Immature natural killer cell (primary cell): ENCODE results near the gene TUBB2B. TPM values are rescaled to one million over a fixed set of nuclear protein-coding genes. Genes with fewer than 3 reads are reported as not detected.
"Not testable (repeated sequence)": the region's sequence is repeated elsewhere in the genome, so short reads cannot be mapped to it uniquely, and the experiment has no call there.

Source experiments
- DNase-seq, 3 donors: peaks; one replicate each; pipeline ENCODE4 v3.0.0; 2022; ENCODE audit warnings: mixed read lengths in 1 of 3
- H3K27ac Mint-ChIP-seq, 6 donors: one replicate each; pipeline ENCODE4 v1.8.0; 2020; ENCODE audit warnings: mixed read lengths in 6 of 6, mild to moderate bottlenecking in 5 of 6, inconsistent platforms in 4 of 6, moderate library complexity in 3 of 6
- H3K27me3 Mint-ChIP-seq, 3 donors: one replicate each; pipeline ENCODE4 v1.8.0; 2020 to 2021; ENCODE audit warnings: low read depth in 3 of 3, mild to moderate bottlenecking in 3 of 3, mixed read lengths in 3 of 3, moderate library complexity in 3 of 3, inconsistent platforms in 1 of 3
- H3K36me3 Mint-ChIP-seq, 3 donors: one replicate each; pipeline ENCODE4 v1.8.0; 2020; ENCODE audit warnings: mixed read lengths in 3 of 3, inconsistent platforms in 2 of 3, mild to moderate bottlenecking in 2 of 3
- H3K4me1 Mint-ChIP-seq, 2 donors: one replicate each; pipeline ENCODE4 v1.8.0; 2020; ENCODE audit warnings: inconsistent platforms in 2 of 2, mild to moderate bottlenecking in 2 of 2, mixed read lengths in 2 of 2, moderate library complexity in 1 of 2
- H3K4me3 Mint-ChIP-seq, 5 donors: one replicate each; pipeline ENCODE4 v1.8.0; 2020; ENCODE audit warnings: mild to moderate bottlenecking in 5 of 5, mixed read lengths in 5 of 5, inconsistent platforms in 3 of 5, moderate library complexity in 3 of 5
- H3K9me3 Mint-ChIP-seq, 6 donors: one replicate each; pipeline ENCODE4 v1.8.0; 2020; ENCODE audit warnings: mild to moderate bottlenecking in 6 of 6, mixed read lengths in 6 of 6, inconsistent platforms in 4 of 6, moderate library complexity in 3 of 6
- polyA plus RNA-seq, 3 donors: library from polyadenylated mRNA; unstranded; fragments of 300-500 nt; fragmentation: Illumina TruSeq; gene quantifications; one replicate each; pipeline ENCODE4 v1.2.3, GENCODE V29; 2021

The TUBB2B gene
- polyA plus RNA-seq, 3 donors from 2014 or later: 0.11 TPM; not detected in 2

GRCh38 chr6:3251462-3252314 is 24.2 kb upstream of the TUBB2B start:
- peak overlapping the region in 2 of 5 donors; percentile 33 to 48 for H3K4me3 Mint-ChIP-seq
- H3K4me1 Mint-ChIP-seq: peaks cover 4 to 8% of the 10 kb centered on the region in 2 donors
- peak; percentile 61 to 72 (median 66) for DNase-seq
- H3K36me3 Mint-ChIP-seq: no peaks in the 10 kb centered on the region
- peak overlapping the region in 1 of 6 donors; percentile 82 for H3K27ac Mint-ChIP-seq
- H3K9me3 Mint-ChIP-seq: peaks cover 0 to 2% (median 0%) of the 10 kb centered on the region in 6 donors
- H3K27me3 Mint-ChIP-seq: peaks cover under 1 to 19% (median 3%) of the 10 kb centered on the region in 3 donors

GRCh38 chr6:3250231-3250675 is 22.8 kb upstream of the TUBB2B start:
- peaks cover 4 to 8% of the 10 kb centered on the region in 2 donors for H3K4me1 Mint-ChIP-seq
- no peak overlapping the region for H3K4me3 Mint-ChIP-seq
- DNase-seq: no peak
- H3K27ac Mint-ChIP-seq: no peak overlapping the region
- no peaks in the 10 kb centered on the region for H3K36me3 Mint-ChIP-seq
- peaks cover 0 to 2% (median 0%) of the 10 kb centered on the region in 6 donors for H3K9me3 Mint-ChIP-seq
- peaks cover 1 to 18% (median 3%) of the 10 kb centered on the region in 3 donors for H3K27me3 Mint-ChIP-seq

- peaks cover 1 to 20% (median 3%) of the 10 kb centered on the region in 3 donors for H3K27me3 Mint-ChIP-seq
- no peaks in the 10 kb centered on the region for H3K36me3 Mint-ChIP-seq
- H3K4me1 Mint-ChIP-seq: peaks cover 4 to 8% of the 10 kb centered on the region in 2 donors
- peaks cover 0 to 2% (median 0%) of the 10 kb centered on the region in 6 donors for H3K9me3 Mint-ChIP-seq
- no peak for DNase-seq
- no peak overlapping the region for H3K4me3 Mint-ChIP-seq
- H3K27ac Mint-ChIP-seq: no peak overlapping the region
Observed at GRCh38 chr6:3249821-3250220, 22.4 kb upstream of the TUBB2B start.

GRCh38 chr6:3247255-3248146 is 20.0 kb upstream of the TUBB2B start:
- Mint-ChIP-seq H3K4me3 (no peak overlapping the region), H3K27ac (no peak overlapping the region), H3K9me3 (no peaks in the 10 kb centered on the region), H3K36me3 (no peaks in the 10 kb centered on the region), H3K27me3 (peaks cover 1 to 17% (median 10%) of the 10 kb centered on the region in 3 donors), H3K4me1 (peaks cover 4 to 8% of the 10 kb centered on the region in 2 donors)
- no peak for DNase-seq

DNA sequence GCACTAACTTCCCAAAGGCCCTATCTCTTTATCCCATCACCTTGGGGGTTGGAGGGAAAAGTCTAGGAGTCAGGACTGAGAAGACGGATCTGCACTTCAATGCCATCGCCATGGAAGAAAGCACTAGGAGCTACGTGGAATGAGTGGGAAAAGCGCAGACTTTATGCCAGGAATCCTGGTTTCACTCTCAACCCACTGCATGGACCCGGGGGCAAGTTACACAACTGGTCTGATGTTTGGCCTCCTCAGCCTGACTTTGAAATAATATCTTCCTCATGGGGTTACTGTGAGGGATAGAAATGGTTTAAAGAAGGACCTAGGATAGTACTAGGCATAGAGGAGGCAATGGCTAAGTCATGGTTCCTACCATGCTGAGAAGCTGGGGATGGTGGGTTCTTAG is 17.8 kb upstream of the TUBB2B start:
- Mint-ChIP-seq H3K27ac (no peak overlapping the region), H3K36me3 (no peaks in the 10 kb centered on the region), H3K4me3 (no peak overlapping the region), H3K4me1 (no peaks in the 10 kb centered on the region), H3K27me3 (peaks cover 3 to 16% (median 11%) of the 10 kb centered on the region in 3 donors), H3K9me3 (no peaks in the 10 kb centered on the region)
- no peak for DNase-seq

DNA sequence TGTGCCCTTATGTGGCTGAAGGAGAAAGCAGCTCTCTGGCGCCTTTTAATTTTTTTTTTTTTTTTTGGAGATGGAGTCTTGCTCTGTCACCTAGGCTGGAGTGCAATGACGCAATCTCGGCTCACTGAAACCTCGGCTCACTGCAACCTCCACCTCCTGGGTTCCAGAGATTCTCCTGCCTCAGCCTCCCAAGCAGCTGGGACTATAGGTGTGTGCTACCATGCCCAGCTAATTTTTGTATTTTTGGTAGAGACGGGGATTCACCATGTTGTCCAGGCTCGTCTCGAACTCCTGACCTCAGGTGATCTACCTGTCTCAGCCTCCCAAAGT is 17.3 kb upstream of the TUBB2B start:
- H3K27ac Mint-ChIP-seq, H3K4me3 Mint-ChIP-seq, DNase-seq, H3K36me3 Mint-ChIP-seq, H3K9me3 Mint-ChIP-seq, H3K4me1 Mint-ChIP-seq: not testable (repeated sequence)
- peaks cover 3 to 16% (median 12%) of the 10 kb centered on the region in 3 donors for H3K27me3 Mint-ChIP-seq

DNA sequence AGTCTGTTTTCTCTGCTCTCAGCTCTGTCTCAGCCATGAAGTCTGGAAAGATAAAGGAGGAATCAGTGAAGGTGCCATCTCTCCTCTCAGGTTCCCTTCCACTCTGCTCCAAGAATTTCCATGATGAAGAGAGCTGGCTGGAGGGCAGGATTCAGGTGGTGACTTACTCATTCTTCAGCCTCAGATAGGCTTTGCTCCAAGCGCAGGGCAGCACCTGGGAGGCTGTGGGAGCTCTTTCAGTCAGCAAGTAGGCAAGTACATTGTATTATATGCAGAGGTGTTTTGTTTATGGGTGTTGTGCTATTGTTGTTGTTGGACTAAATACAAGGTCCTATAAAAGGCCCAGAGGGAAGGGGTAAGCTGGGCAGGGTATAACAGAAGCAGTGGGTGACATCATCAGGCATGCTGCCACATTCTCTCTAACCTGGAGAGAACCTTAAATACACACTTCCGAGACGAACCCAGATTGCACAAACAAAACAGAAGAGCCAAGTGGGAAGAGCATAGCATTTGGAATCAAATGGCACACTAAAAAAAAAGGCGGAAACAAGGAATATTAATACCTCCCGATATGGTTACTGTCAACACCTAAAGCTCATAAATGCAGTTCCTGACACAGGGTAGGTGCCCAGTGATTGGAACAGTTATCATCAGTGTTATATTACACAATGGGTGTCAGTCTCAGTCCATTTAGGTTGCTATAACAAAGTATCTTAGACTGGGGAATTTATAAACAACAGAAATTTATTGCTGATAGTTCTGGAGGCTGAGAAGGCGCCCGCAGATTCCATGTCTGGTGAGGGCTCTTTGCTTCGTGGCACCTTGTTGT is 16.8 kb upstream of the TUBB2B start:
- Mint-ChIP-seq H3K27ac (no peak overlapping the region), H3K36me3 (no peaks in the 10 kb centered on the region), H3K9me3 (no peaks in the 10 kb centered on the region), H3K4me1 (no peaks in the 10 kb centered on the region), H3K4me3 (no peak overlapping the region), H3K27me3 (peaks cover 3 to 16% (median 13%) of the 10 kb centered on the region in 3 donors)
- DNase-seq: no peak

DNA sequence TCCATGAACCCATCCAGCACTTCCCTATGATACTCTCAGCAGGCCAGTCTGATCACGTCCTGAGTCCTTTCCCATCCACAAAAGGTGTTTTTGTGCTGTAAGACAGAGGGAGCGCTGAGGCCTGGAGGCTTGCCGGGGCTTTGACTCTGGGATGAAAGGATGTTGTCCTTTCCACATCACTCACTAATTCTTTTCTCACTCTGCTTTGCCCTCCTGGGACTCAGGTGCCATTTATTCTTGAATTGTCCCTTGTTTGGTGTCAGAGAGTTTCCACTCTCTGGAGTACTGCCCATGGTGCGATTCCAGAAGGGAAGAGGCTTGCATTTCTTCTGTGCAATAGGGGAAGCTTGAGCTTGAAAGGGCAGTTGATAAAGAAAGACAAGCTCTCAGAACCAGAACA is 15.3 kb upstream of the TUBB2B start:
- Mint-ChIP-seq H3K27ac (no peak overlapping the region), H3K4me3 (no peak overlapping the region), H3K36me3 (no peaks in the 10 kb centered on the region), H3K9me3 (no peaks in the 10 kb centered on the region), H3K4me1 (no peaks in the 10 kb centered on the region), H3K27me3 (peaks cover 3 to 17% (median 10%) of the 10 kb centered on the region in 3 donors)
- DNase-seq: no peak

GRCh38 chr6:3241745-3242144 is 14.3 kb upstream of the TUBB2B start:
- not testable (repeated sequence) for H3K4me1 Mint-ChIP-seq, H3K27ac Mint-ChIP-seq

DNA sequence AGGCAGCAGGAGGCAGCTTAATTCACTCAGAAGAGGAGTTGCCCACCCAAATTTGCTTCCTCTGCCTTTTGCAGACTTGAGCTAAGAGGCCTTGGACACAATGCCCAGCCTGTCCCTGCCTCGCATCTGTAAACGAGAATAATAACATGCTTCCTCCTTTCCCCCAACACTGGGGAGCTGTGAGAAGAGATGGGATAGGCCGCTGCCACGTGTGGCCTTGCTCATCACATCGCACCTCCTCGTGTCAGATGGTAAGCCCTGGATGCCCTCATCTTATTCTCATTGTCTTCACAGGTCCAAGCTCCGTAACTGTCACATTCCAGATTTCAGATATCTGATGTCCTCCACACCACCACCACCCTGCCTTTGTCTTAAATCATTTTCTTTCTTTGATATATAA is 13.1 kb upstream of the TUBB2B start:
- H3K4me1 Mint-ChIP-seq: no peaks in the 10 kb centered on the region
- H3K27me3 Mint-ChIP-seq: peaks cover 7 to 26% (median 14%) of the 10 kb centered on the region in 3 donors
- no peaks in the 10 kb centered on the region for H3K9me3 Mint-ChIP-seq
- no peak overlapping the region for H3K27ac Mint-ChIP-seq
- H3K36me3 Mint-ChIP-seq: peaks cover 0 to 3% (median 0%) of the 10 kb centered on the region in 3 donors
- DNase-seq: no peak
- no peak overlapping the region for H3K4me3 Mint-ChIP-seq

More at GRCh38 chr6:3241745-3242144, 14.3 kb upstream of the TUBB2B start:
- peaks cover 3 to 17% (median 10%) of the 10 kb centered on the region in 3 donors for H3K27me3 Mint-ChIP-seq
- H3K36me3 Mint-ChIP-seq, H3K4me3 Mint-ChIP-seq, H3K9me3 Mint-ChIP-seq, DNase-seq: not testable (repeated sequence)

- DNase-seq: no peak
- no peak overlapping the region for H3K4me3 Mint-ChIP-seq
- no peaks in the 10 kb centered on the region for H3K9me3 Mint-ChIP-seq
- H3K27me3 Mint-ChIP-seq: peaks cover 7 to 33% (median 21%) of the 10 kb centered on the region in 3 donors
- no peak overlapping the region for H3K27ac Mint-ChIP-seq
- peaks cover 0 to 4% (median 0%) of the 10 kb centered on the region in 3 donors for H3K36me3 Mint-ChIP-seq
- no peaks in the 10 kb centered on the region for H3K4me1 Mint-ChIP-seq
Observed at GRCh38 chr6:3239110-3239830, 11.8 kb upstream of the TUBB2B start.

GRCh38 chr6:3237761-3238662 is 10.6 kb upstream of the TUBB2B start:
- Mint-ChIP-seq H3K4me3 (no peak overlapping the region), H3K36me3 (peaks cover 0 to 4% (median 0%) of the 10 kb centered on the region in 3 donors), H3K9me3 (no peaks in the 10 kb centered on the region), H3K27ac (peak overlapping the region in 1 of 6 donors; percentile 55), H3K27me3 (peaks cover 7 to 37% (median 27%) of the 10 kb centered on the region in 3 donors), H3K4me1 (no peaks in the 10 kb centered on the region)
- no peak for DNase-seq
